ENCODE measurements around the gene WDR7. TPM values are rescaled to one million over a fixed set of nuclear protein-coding genes. Genes with fewer than 3 reads are reported as not detected.

The WDR7 gene
- total RNA-seq, 2 experiments from 2014 or later, result 28.8 to 30.5 TPM

GRCh38 chr18:56975276-56975675, 324.1 kb downstream of the WDR7 start:
- Mint-ChIP-seq H3K4me3 (no peak overlapping the region), H3K27ac (no peak overlapping the region), H3K9me3 (no peaks in the 10 kb centered on the region), H3K4me1 (ENCODE audit: low read depth) (no peaks in the 10 kb centered on the region), H3K36me3 (ENCODE audit: low read depth) (peaks cover 33% of the 10 kb centered on the region), H3K27me3 (no peaks in the 10 kb centered on the region)
- intact Hi-C loops (cut with DNase I, micrococcal nuclease), result no loop called here
- Histone ChIP-seq H3K9me3 (ENCODE audit: control insufficient read depth in 1 of 2, insufficient read depth in 1 of 2, low read length in 2 of 2) (no peaks in the 10 kb centered on the region), H3K4me1 (ENCODE audit: insufficient read depth, low read length) (no peaks in the 10 kb centered on the region), H3K27ac (ENCODE audit: low read depth in 1 of 2, low read length in 2 of 2) (no peak overlapping the region), H3K27me3 (ENCODE audit: control insufficient read depth in 1 of 2, insufficient read depth in 2 of 2, low read length in 2 of 2) (no peaks in the 10 kb centered on the region), H3K36me3 (ENCODE audit: insufficient read depth, low read length) (no peaks in the 10 kb centered on the region), H3K4me3 (ENCODE audit: low read length) (no peak overlapping the region)
- DNase-seq (no peak), ATAC-seq (ENCODE audit: poor library complexity) (no peak)
- no peak for TF ChIP-seq CTCF (IDR thresholded peaks at IDR 0.05)
- POLR2A ChIA-PET, result no interaction called here
- CTCF ChIA-PET, result no interaction called here

GRCh38 chr18:56977309-56977708, 326.1 kb downstream of the WDR7 start:
- Mint-ChIP-seq H3K27ac (no peak overlapping the region), H3K4me1 (ENCODE audit: low read depth) (no peaks in the 10 kb centered on the region), H3K9me3 (no peaks in the 10 kb centered on the region), H3K36me3 (ENCODE audit: low read depth) (peaks cover 22% of the 10 kb centered on the region), H3K4me3 (no peak overlapping the region), H3K27me3 (no peaks in the 10 kb centered on the region)
- Histone ChIP-seq H3K27me3 (ENCODE audit: control insufficient read depth in 1 of 2, insufficient read depth in 2 of 2, low read length in 2 of 2) (no peaks in the 10 kb centered on the region), H3K27ac (ENCODE audit: low read depth in 1 of 2, low read length in 2 of 2) (no peak overlapping the region), H3K4me1 (ENCODE audit: insufficient read depth, low read length) (no peaks in the 10 kb centered on the region), H3K9me3 (ENCODE audit: control insufficient read depth in 1 of 2, insufficient read depth in 1 of 2, low read length in 2 of 2) (no peaks in the 10 kb centered on the region), H3K36me3 (ENCODE audit: insufficient read depth, low read length) (no peaks in the 10 kb centered on the region), H3K4me3 (ENCODE audit: low read length) (no peak overlapping the region)
- intact Hi-C loops (cut with DNase I, micrococcal nuclease), result no loop called here
- CTCF ChIA-PET, result no interaction called here
- POLR2A ChIA-PET, result no interaction called here
- DNase-seq, result no peak
- no peak for ATAC-seq (ENCODE audit: poor library complexity)
- TF ChIP-seq CTCF (IDR thresholded peaks at IDR 0.05), result no peak

GRCh38 chr18:56977771-56978170, 326.6 kb downstream of the WDR7 start:
- H3K36me3 Mint-ChIP-seq (ENCODE audit: low read depth), result peaks cover 20% of the 10 kb centered on the region
- Histone ChIP-seq H3K36me3 (ENCODE audit: insufficient read depth, low read length) (no peaks in the 10 kb centered on the region), H3K4me3 (ENCODE audit: low read length) (no peak overlapping the region), H3K4me1 (ENCODE audit: insufficient read depth, low read length) (no peaks in the 10 kb centered on the region), H3K27me3 (ENCODE audit: control insufficient read depth in 1 of 2, insufficient read depth in 2 of 2, low read length in 2 of 2) (no peaks in the 10 kb centered on the region), H3K27ac (ENCODE audit: low read depth in 1 of 2, low read length in 2 of 2) (no peak overlapping the region), H3K9me3 (ENCODE audit: control insufficient read depth in 1 of 2, insufficient read depth in 1 of 2, low read length in 2 of 2) (no peaks in the 10 kb centered on the region)
- no peaks in the 10 kb centered on the region for H3K9me3 Mint-ChIP-seq
- intact Hi-C loops (cut with DNase I, micrococcal nuclease), result no loop called here
- H3K4me1 Mint-ChIP-seq (ENCODE audit: low read depth), result no peaks in the 10 kb centered on the region
- ATAC-seq (ENCODE audit: poor library complexity), result no peak
- TF ChIP-seq CTCF (IDR thresholded peaks at IDR 0.05), result no peak
- H3K27ac Mint-ChIP-seq, result no peak overlapping the region
- no peak overlapping the region for H3K4me3 Mint-ChIP-seq
- no peak for DNase-seq
- ChIA-PET POLR2A (no interaction called here), CTCF (no interaction called here)
- no peaks in the 10 kb centered on the region for H3K27me3 Mint-ChIP-seq
